Esophagus squamous epithelium (tissue), 5 donors: ENCODE data around the gene ABCC1. TPM values are rescaled to one million over a fixed set of nuclear protein-coding genes. Genes with fewer than 3 reads are reported as not detected.
"Not testable (repeated sequence)": the region's sequence is repeated elsewhere in the genome, so short reads cannot be mapped to it uniquely, and the experiment has no call there.

Experiments
- DNase-seq: peaks from one replicate; lab custom pipeline; 2025; lab: John Stamatoyannopoulos, UW
- H3K27ac ChIP-seq, 4 donors: fragments of 200-600 bp; sonication (generic); one replicate each; pipeline ENCODE4 v1.5.1; 2016 to 2019; ENCODE audit warnings: mild to moderate bottlenecking in 1 of 4
- H3K27me3 ChIP-seq, 4 donors: fragments of 200-600 bp; sonication (generic); 1 replicate in 3 of 4; 2 replicates in 1 of 4; pipeline versions ENCODE4 v1.5.1 to v1.6.0; 2017 to 2021; ENCODE audit warnings: antibody characterized with exemption in 1 of 4
- H3K36me3 ChIP-seq, 3 donors: fragments of 200-600 bp; sonication (generic); one replicate each; pipeline ENCODE4 v1.5.1; 2016 to 2019
- H3K4me1 ChIP-seq, 3 donors: fragments of 200-600 bp; sonication (generic); one replicate each; pipeline ENCODE4 v1.5.1; 2017 to 2019
- H3K4me3 ChIP-seq, 4 donors: fragments of 200-600 bp; sonication (generic); 1 replicate in 3 of 4; 2 replicates in 1 of 4; pipeline ENCODE4 v1.5.1; 2016 to 2019; ENCODE audit warnings: mild to moderate bottlenecking in 2 of 4, moderate library complexity in 1 of 4
- H3K9me3 ChIP-seq, 3 donors: fragments of 200-600 bp; sonication (generic); one replicate each; pipeline ENCODE4 v1.5.1; 2016 to 2019
- CTCF ChIP-seq, 6 experiments: fragments of 450-650 bp in 4 of 6; fragments of 200-600 bp in 2 of 6; sonication (generic) in 2 of 6; IDR thresholded peaks; one replicate each; pipeline ENCODE4 v1.5.1; 2016 to 2019; ENCODE audit warnings: antibody characterized with exemption in 6 of 6, mild to moderate bottlenecking in 4 of 6, moderate library complexity in 4 of 6
- POLR2A ChIP-seq, 4 donors: fragments of 450-650 bp; IDR thresholded peaks; one replicate each; pipeline ENCODE4 v1.6.1; 2017; ENCODE audit warnings: antibody characterized with exemption in 4 of 4, mild to moderate bottlenecking in 4 of 4, moderate library complexity in 3 of 4
- WGBS, 2 donors: methylation state at CpG; one replicate each; pipeline ENCODE4 v1.1.5; 2018; 5-methylcytosine and 5-hydroxymethylcytosine counted together
- intact Hi-C: fragments of 100-400 bp; cut with DNase I; formaldehyde crosslinking; loops from one replicate; pipeline ENCODE4 v1.15.0; 2022
- total RNA-seq, 4 donors: library from RNA; depleted of rRNA; stranded (reverse); fragments of >200 nt; gene quantifications; one replicate each; pipeline ENCODE4 v1.1.0, GENCODE V29; 2016
- donor health status: DM: yes; HTN: yes; CAD: no.

Gene ABCC1
- total RNA-seq, 4 donors from 2014 or later: 22.9 to 56.7 (median 46.9) TPM

GRCh38 chr16:16146380-16147315 is 197.2 kb downstream of the ABCC1 start:
- DNase-seq: no peak
- no peaks in the 10 kb centered on the region for H3K27me3 ChIP-seq
- peaks cover 3 to 53% (median 5%) of the 10 kb centered on the region in 3 donors for H3K36me3 ChIP-seq

GRCh38 chr16:16147316-16147999 is 198.0 kb downstream of the ABCC1 start:
- Histone ChIP-seq H3K36me3 (peaks cover 0 to 44% (median 0%) of the 10 kb centered on the region in 3 donors), H3K27me3 (no peaks in the 10 kb centered on the region), H3K4me1 (peaks cover 0 to 74% (median 5%) of the 10 kb centered on the region in 3 donors), H3K9me3 (no peaks in the 10 kb centered on the region), H3K27ac (peak overlapping the region in 2 of 4 donors; percentile 8 to 60), H3K4me3 (no peak overlapping the region)
- no peak for DNase-seq
- no peak for TF ChIP-seq CTCF (IDR thresholded peaks at IDR 0.05)
- TF ChIP-seq POLR2A (IDR thresholded peaks at IDR 0.05): no peak
- 81 to 85% methylated on average over 14 to 15 of the region's 17 CpGs for WGBS, 2 donors
- intact Hi-C loops: no loop called here

More at GRCh38 chr16:16146380-16147315, 197.2 kb downstream of the ABCC1 start:
- intact Hi-C loops: no loop called here
- Histone ChIP-seq H3K4me1 (peaks cover 0 to 73% (median 5%) of the 10 kb centered on the region in 3 donors), H3K4me3 (no peak overlapping the region), H3K9me3 (no peaks in the 10 kb centered on the region), H3K27ac (peak overlapping the region in 2 of 4 donors; percentile 8 to 60)
- TF ChIP-seq CTCF (IDR thresholded peaks at IDR 0.05) (no peak), POLR2A (IDR thresholded peaks at IDR 0.05) (no peak)
- 85 to 96% methylated on average over 4 of the region's 14 CpGs for WGBS, 2 donors

DNA sequence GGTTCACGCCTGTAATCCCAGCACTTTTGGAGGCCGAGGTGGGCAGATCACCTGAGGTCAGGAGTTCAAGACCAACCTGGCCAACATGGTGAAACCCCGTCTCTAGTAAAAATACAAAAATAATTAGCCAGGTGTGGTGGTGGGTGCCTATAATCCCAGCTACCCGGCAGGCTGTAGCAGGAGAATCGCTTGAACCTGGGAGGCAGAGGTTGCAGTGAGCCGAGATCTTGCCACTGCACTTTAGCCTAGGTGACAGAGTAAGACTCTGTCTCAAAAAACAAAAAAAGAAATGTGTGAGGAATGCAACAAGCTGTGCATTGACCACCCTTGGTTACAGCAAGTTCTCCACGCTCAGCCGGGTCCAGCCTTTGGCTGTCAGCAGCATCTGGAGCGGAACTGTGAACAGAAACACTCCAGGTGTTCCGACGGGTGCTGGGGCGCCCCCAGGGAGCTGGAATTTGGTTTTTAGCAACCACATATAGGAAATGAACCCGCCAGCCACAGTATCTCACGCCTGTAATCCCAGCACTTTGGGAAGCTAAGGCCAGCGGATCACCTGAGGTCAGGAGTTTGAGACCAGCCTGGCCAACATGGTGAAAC is 198.7 kb downstream of the ABCC1 start:
- Histone ChIP-seq H3K36me3 (peaks cover 0 to 38% (median 0%) of the 10 kb centered on the region in 3 donors), H3K27ac (peak overlapping the region in 1 of 4 donors; percentile 60), H3K4me1 (peaks cover 0 to 74% (median 5%) of the 10 kb centered on the region in 3 donors)
- DNase-seq, H3K27me3 ChIP-seq, intact Hi-C loops, H3K9me3 ChIP-seq, H3K4me3 ChIP-seq: not testable (repeated sequence)
- WGBS, 2 donors: 52 to 70% methylated on average over 13 to 14 of the region's 15 CpGs

DNA sequence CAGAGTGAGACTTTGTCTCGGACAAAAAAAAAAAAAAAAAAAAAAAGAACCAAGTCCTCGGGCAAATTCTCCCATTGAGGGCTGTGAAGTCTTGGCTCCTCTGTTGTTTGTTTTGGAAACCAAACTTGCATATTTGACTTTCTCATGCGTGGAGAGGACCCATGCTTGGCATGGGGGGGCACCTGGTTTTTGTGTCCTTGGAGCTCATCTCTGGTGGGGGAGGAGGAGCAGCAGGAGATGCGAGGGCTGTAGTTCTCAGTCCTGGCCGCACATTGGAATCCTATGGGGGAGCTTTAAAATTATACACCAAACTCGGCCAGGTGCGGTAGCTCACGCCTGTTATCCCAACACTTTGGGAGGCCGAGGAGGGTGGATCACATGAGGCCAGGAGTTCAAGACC is 199.3 kb downstream of the ABCC1 start:
- H3K36me3 ChIP-seq: peaks cover 0 to 32% (median 0%) of the 10 kb centered on the region in 3 donors
- intact Hi-C loops: no loop called here
- H3K4me3 ChIP-seq: no peak overlapping the region
- no peaks in the 10 kb centered on the region for H3K27me3 ChIP-seq
- H3K27ac ChIP-seq: peak overlapping the region in 3 of 4 donors; percentile 25 to 41 (median 28)
- no peak for DNase-seq
- no peak for TF ChIP-seq POLR2A (IDR thresholded peaks at IDR 0.05)
- TF ChIP-seq CTCF (IDR thresholded peaks at IDR 0.05): no peak
- no peaks in the 10 kb centered on the region for H3K9me3 ChIP-seq
- WGBS, 2 donors: 37 to 43% methylated on average over 2 to 6 of the region's 9 CpGs
- peaks cover 0 to 71% (median 5%) of the 10 kb centered on the region in 3 donors for H3K4me1 ChIP-seq

DNA sequence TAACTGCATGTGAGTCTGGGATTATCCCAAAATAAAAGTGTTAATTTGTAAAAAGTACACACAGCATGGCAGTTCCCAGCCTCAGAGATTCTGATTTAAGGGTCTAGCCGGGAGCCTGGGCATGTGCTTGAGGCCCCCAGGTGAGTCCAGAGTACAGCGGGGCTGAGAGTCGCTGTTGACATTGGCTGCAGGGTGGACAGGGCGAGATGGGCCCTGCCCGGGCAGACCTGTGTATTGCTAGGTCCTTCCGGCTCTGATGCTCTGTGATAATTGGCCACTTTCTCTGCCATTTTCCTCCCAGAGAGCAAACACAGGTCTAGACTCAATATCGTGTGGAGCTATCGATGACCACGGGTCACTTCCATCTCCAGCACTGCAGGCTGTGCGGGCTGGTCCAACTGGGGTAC is 200.3 kb downstream of the ABCC1 start:
- Histone ChIP-seq H3K9me3 (no peaks in the 10 kb centered on the region), H3K4me3 (no peak overlapping the region), H3K27me3 (no peaks in the 10 kb centered on the region), H3K4me1 (peaks cover 0 to 61% (median 5%) of the 10 kb centered on the region in 3 donors), H3K36me3 (peaks cover 0 to 23% (median 0%) of the 10 kb centered on the region in 3 donors), H3K27ac (peak overlapping the region in 3 of 4 donors; percentile 41 to 69 (median 66))
- 63 to 81% methylated on average over 8 to 9 of the region's 10 CpGs for WGBS, 2 donors
- no peak for TF ChIP-seq CTCF (IDR thresholded peaks at IDR 0.05)
- no peak for TF ChIP-seq POLR2A (IDR thresholded peaks at IDR 0.05)
- no peak for DNase-seq
- intact Hi-C loops: no loop called here
